AG09319 (cell line): Measurements from ENCODE around the gene CNDP1.

ENCODE experiments used
- DNase-seq: peaks from one replicate; pipeline ENCODE4 v3.0.0-alpha.2; 2010; ENCODE audit warnings: low read depth; ENCODE audit errors: extremely low read depth
- TF ChIP-seq, protein P1 (sequence below): IDR thresholded peaks from 2 replicates; pipeline ENCODE4 v1.5.1; 2011; ENCODE audit warnings: low read depth, mild to moderate bottlenecking, inconsistent platforms, low read length, moderate library complexity

CNDP1 gene, protein sequence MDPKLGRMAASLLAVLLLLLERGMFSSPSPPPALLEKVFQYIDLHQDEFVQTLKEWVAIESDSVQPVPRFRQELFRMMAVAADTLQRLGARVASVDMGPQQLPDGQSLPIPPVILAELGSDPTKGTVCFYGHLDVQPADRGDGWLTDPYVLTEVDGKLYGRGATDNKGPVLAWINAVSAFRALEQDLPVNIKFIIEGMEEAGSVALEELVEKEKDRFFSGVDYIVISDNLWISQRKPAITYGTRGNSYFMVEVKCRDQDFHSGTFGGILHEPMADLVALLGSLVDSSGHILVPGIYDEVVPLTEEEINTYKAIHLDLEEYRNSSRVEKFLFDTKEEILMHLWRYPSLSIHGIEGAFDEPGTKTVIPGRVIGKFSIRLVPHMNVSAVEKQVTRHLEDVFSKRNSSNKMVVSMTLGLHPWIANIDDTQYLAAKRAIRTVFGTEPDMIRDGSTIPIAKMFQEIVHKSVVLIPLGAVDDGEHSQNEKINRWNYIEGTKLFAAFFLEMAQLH

DNA sequence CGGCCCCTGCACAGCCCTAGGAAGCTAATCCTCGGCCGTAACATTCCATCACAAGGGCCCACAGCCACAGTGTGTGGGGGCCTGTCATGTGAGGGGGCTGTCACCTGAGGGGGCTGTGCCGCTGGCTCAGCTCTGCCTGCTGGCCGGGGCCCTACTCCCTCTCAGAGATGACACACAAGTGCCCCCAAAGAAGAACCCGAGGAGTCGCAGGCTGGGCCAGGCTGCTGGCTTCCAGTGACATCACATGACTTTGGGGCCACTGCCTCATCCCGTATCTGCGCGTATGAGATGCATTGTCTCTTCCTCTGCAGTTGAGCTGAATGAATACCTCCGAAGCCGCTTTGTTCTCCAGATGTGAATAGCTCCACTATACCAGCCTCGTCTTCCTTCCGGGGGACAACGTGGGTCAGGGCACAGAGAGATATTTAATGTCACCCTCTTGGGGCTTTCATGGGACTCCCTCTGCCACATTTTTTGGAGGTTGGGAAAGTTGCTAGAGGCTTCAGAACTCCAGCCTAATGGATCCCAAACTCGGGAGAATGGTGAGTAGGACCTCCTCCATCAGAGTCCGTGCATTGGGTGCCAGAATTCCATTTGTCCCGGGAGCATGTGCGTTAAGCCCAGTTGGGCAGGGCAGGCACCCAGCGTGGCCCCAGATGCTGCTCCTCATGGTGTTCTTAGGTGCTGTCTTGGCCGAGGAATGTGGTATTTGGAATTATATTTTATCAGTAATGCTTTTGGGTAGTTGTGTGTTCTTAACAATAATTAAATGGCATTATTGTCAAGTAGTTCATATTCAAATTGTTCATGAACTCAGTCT is at the start of gene CNDP1:
Gene CNDP1, plus strand, starts transcription at position 351 of the 820 bp plus-strand sequence. Its CDS starts 168 bp downstream, at position 519.
- DNase-seq = no peak
- TF ChIP-seq, protein P1, sequence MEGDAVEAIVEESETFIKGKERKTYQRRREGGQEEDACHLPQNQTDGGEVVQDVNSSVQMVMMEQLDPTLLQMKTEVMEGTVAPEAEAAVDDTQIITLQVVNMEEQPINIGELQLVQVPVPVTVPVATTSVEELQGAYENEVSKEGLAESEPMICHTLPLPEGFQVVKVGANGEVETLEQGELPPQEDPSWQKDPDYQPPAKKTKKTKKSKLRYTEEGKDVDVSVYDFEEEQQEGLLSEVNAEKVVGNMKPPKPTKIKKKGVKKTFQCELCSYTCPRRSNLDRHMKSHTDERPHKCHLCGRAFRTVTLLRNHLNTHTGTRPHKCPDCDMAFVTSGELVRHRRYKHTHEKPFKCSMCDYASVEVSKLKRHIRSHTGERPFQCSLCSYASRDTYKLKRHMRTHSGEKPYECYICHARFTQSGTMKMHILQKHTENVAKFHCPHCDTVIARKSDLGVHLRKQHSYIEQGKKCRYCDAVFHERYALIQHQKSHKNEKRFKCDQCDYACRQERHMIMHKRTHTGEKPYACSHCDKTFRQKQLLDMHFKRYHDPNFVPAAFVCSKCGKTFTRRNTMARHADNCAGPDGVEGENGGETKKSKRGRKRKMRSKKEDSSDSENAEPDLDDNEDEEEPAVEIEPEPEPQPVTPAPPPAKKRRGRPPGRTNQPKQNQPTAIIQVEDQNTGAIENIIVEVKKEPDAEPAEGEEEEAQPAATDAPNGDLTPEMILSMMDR = no peak

DNA sequence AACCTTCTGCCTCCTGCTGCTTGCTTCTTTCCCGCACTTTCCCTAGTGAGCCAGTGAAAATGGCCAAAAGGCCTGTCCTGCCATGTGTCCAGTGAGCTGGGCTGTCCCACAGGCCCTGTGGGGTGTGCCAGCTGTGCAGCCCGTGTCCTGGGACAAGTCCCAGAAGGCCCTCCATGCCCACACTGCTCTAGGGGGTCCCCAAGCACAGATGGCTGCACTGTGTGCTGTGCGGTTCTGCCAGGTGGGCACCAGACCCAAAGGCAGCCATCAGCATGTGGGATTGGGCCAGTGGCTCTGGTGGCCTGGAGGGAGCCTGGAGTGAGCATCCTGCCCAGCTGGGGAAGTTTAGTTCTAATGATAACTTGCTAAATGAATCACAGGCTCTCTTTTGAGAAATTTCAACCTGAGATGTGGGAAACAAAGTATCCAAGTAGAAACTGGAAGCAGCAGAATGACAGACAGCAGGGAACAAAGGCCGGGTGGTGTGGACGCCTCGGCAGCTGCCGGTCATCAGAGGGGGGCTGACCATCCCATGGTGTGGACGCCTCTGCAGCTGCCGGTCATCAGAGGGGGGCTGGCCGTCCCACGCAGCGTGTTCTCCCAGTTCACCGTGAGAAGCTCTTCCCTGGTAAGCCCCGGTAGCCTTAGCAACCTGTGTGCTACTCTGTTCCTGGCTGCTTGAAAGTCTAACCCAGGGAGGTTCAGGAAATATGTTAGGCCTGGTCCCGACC is 48.0 kb upstream of the CNDP1 start:
- TF ChIP-seq, protein P1 = no peak
- no peak for DNase-seq

DNA sequence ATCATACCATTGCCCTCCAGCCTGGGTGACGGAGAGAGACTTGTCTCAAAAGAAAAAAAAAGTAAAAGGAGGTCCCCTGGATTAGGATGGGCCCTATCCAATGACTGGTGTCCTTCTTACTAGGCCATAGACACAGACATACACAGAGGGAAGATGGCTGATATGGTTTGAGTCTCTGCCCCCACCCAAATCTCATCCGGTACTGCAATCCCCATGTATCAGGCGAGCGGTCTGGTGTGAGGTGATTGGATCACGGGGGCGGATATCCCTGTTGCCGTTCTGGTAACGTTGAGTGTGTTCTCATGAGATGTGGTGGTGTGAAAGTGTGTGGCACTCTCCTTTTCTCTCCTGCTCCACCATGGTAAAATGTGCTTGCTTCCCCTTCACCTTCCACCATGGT is 45.9 kb upstream of the CNDP1 start:
- TF ChIP-seq, protein P1 = no peak
- no peak for DNase-seq

DNA sequence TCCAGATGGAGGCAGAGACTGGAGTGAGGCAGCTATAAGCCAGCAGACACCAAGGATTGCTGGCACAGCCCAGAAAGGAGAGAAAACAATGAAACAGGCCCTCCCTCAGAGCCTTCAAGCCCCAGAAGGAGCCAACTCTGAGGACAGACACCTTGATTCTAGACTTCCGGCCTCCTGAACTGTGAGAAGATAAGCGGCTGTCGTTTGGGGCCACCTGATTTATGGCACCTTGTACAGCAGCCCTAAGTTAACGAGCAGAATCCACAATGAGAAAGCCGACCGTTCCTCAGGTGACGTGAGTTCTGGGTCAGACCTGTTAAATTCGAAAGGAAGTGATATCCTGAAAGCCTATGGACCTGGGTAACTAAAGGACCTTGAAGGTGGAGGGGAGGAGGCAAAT is 45.4 kb upstream of the CNDP1 start:
- TF ChIP-seq, protein P1 = no peak
- no peak for DNase-seq

DNA sequence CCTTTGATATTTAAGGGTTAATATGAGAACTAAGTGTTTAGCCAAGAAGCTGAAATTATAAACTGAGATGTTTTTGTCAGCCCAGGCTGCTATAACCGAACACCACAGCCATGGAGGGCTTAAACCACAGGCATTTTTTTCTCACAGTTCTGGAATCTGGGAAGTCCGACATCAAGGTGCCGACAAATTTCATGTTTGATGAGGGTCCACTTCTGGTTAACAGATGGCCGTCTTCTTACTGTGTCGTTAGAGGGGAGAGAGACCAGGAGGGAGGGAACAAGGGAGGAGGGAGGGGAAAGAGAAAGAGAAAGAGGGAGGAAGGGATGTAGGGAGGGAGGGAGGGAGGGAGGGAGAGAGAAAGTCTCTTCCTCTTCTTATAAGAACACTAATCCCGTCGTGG is 44.6 kb upstream of the CNDP1 start:
- no peak for DNase-seq
- TF ChIP-seq, protein P1 = no peak

DNA sequence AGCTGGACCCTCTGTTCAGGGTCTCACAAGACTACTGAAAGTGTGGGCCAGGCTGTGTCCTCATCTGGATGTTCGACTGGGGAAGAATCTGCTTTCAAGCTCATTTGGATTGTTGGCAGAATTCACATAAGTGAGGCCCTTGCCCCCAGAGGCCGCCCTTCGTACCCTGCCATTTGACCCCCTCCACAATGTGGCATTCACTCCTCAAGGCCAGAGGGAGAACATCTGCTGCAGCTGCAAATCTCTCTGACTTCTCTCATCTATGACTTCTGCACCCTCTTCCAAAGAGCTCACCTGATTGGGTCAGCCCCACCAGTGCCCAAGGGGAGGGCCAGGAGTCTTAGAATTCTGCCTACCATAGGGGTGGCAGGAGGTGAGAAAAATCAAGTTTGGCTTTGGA is 42.0 kb upstream of the CNDP1 start:
- TF ChIP-seq, protein P1 = no peak
- DNase-seq = no peak
